Thymus (tissue), 11 donors: ENCODE data around the gene ZFHX3. TPM values are rescaled to one million over a fixed set of nuclear protein-coding genes. Genes with fewer than 3 reads are reported as not detected.

Source experiments
- DNase-seq, 9 donors: peaks; one replicate each; pipeline ENCODE4 v3.0.0-alpha.2; 2013; ENCODE audit warnings: low spot score in 9 of 9, low read depth in 6 of 9, missing footprints in 1 of 9
- H3K27ac ChIP-seq, 2 donors: one replicate each; pipeline ENCODE4 v1.5.1; 2013; ENCODE audit warnings: control low read depth in 1 of 2, low read depth in 1 of 2, low read length in 1 of 2, mild to moderate bottlenecking in 1 of 2, moderate library complexity in 1 of 2
- H3K27me3 ChIP-seq, 2 donors: one replicate each; pipeline ENCODE4 v1.5.1; 2013; ENCODE audit warnings: low read length in 1 of 2; ENCODE audit not compliant: control insufficient read depth in 2 of 2, insufficient read depth in 1 of 2
- H3K36me3 ChIP-seq, 2 donors: one replicate each; pipeline ENCODE4 v1.5.1; 2013; ENCODE audit warnings: low read length in 1 of 2, mild to moderate bottlenecking in 1 of 2, moderate library complexity in 1 of 2; ENCODE audit not compliant: control insufficient read depth in 2 of 2, insufficient read depth in 2 of 2
- H3K4me1 ChIP-seq, 2 donors: one replicate each; pipeline ENCODE4 v1.5.1; 2013; ENCODE audit warnings: low read length in 2 of 2; ENCODE audit not compliant: control insufficient read depth in 2 of 2, insufficient read depth in 2 of 2
- H3K4me3 ChIP-seq, 2 donors: one replicate each; pipeline ENCODE4 v1.5.1; 2013; ENCODE audit warnings: low read length in 2 of 2, control low read depth in 1 of 2, mild to moderate bottlenecking in 1 of 2
- H3K9me3 ChIP-seq, 2 donors: one replicate each; pipeline ENCODE4 v1.5.1; 2013; ENCODE audit warnings: low read length in 1 of 2, mild to moderate bottlenecking in 1 of 2; ENCODE audit not compliant: control insufficient read depth in 2 of 2, insufficient read depth in 1 of 2
- WGBS: extraction: QIAGEN DNeasy Blood & Tissue Kit; methylation state at CpG from one replicate; pipeline ENCODE4 v1.1.7; 2013; 5-methylcytosine and 5-hydroxymethylcytosine counted together
- polyA plus RNA-seq: library from polyadenylated mRNA; stranded (reverse); fragments of 200-250 nt; gene quantifications from one replicate; pipeline ENCODE4 v1.2.3, GENCODE V29; 2013
- total RNA-seq: library from RNA; stranded (reverse); fragments of 120-200 nt; gene quantifications from one replicate; pipeline ENCODE4 v1.2.4, GENCODE V29; 2013
- donor health status: healthy.

Gene ZFHX3
- total and polyA plus RNA-seq, 2 donors: 0.90 to 1.9 TPM

DNA sequence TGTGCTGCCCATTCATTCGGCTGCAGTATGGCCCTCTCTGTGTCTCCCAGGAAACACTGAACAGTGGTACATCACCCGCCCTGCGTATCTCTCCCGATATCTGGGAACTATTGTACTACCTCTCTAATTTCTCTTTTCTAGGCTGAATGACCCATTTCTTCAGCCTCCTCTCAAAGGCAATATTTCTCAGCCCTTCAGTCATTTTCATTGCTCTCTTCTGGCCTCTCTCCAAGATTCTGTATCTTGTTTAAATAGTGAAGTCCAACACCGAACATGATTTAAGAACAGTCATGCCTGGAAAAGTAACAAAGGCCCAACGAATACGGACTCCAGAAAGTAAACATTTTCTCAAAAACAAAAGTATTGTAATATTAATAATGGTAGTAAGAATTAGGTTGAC lies 220.1 kb downstream of the ZFHX3 start:
- no peaks in the 10 kb centered on the region for H3K27me3 ChIP-seq
- WGBS: 98% methylated on average over 7 of the region's 7 CpGs
- no peaks in the 10 kb centered on the region for H3K36me3 ChIP-seq
- no peaks in the 10 kb centered on the region for H3K9me3 ChIP-seq
- no peak overlapping the region for H3K27ac ChIP-seq
- no peak for DNase-seq
- no peaks in the 10 kb centered on the region for H3K4me1 ChIP-seq
- no peak overlapping the region for H3K4me3 ChIP-seq

DNA sequence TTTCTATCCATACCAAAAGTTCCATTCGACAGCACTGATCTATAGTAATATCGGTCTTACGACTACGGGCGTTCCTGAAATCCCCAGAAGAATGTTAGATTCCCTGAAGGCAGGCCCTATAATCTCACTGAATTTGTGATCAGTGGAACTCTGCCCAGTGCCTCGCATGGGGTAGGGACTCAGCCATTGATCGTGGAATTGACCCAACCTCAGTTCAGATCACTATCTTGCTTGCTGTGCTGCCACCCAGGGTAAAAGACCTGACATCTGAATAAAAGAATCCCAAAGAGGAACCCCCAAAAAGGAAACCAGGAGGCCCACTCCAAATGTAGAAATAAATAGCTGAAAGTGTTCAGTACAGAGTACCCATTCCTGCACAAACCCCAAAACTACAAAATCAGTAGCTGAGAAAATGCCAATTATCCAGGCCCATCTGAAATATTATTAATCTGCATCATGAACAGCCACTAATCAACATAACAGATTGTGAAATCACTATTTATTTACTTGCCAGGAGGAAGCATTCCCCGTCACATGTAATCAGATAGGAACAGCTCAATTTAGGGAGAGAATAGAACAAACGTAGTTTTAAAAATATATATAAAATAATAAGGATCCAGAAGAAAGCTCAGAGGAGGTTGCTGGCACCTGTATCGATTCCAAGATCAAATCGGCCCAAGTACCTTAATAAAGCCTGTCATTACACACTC lies 221.9 kb downstream of the ZFHX3 start:
- Histone ChIP-seq H3K27me3 (no peaks in the 10 kb centered on the region), H3K4me3 (no peak overlapping the region), H3K36me3 (no peaks in the 10 kb centered on the region), H3K27ac (no peak overlapping the region), H3K9me3 (no peaks in the 10 kb centered on the region), H3K4me1 (no peaks in the 10 kb centered on the region)
- 97% methylated on average over 11 of the region's 11 CpGs for WGBS
- DNase-seq: no peak

DNA sequence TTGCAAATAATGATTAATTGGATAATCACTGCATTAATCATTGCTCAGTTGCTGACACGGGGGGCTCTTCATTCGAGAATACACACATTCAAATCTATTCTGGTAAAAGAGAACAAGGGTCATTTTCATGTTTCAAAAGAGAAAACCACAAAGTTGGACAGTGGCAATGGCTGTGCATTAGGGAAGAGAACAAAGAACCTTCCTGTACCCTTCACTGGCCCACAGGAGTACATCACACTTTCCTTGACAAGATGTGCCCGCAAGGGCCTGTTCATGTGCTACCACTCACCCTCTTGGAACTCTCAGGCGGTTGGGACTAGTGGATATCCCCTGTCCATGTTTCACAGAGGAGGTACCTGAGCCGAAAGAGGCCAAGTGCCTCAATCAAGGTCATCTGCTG lies 223.2 kb downstream of the ZFHX3 start:
- H3K9me3 ChIP-seq: no peaks in the 10 kb centered on the region
- DNase-seq: no peak
- H3K27me3 ChIP-seq: no peaks in the 10 kb centered on the region
- WGBS: 98% methylated on average over 5 of the region's 5 CpGs
- H3K4me3 ChIP-seq: no peak overlapping the region
- H3K4me1 ChIP-seq: no peaks in the 10 kb centered on the region
- H3K27ac ChIP-seq: no peak overlapping the region
- H3K36me3 ChIP-seq: no peaks in the 10 kb centered on the region

DNA sequence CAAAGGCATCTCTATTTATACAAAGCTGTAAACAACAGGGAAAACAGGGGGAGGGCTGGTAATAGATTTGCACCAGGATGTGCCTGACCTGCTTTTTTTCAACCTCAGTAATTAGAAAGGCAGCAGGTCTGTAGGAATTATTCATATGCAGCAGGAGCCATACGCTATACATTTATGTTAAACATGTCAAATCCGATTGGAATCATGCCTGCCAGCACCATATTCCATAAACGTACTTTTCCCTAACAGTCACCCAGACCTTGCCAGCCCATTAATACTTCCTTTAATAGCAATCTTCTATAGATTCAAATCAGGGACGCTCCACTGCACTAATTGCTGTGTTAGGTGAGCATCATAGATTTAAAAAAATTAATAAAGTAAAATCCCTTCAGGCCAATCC lies 223.9 kb downstream of the ZFHX3 start:
- 97% methylated on average over 4 of the region's 4 CpGs for WGBS
- no peaks in the 10 kb centered on the region for H3K4me1 ChIP-seq
- H3K9me3 ChIP-seq: no peaks in the 10 kb centered on the region
- no peak for DNase-seq
- H3K4me3 ChIP-seq: no peak overlapping the region
- no peaks in the 10 kb centered on the region for H3K36me3 ChIP-seq
- H3K27me3 ChIP-seq: no peaks in the 10 kb centered on the region
- no peak overlapping the region for H3K27ac ChIP-seq

DNA sequence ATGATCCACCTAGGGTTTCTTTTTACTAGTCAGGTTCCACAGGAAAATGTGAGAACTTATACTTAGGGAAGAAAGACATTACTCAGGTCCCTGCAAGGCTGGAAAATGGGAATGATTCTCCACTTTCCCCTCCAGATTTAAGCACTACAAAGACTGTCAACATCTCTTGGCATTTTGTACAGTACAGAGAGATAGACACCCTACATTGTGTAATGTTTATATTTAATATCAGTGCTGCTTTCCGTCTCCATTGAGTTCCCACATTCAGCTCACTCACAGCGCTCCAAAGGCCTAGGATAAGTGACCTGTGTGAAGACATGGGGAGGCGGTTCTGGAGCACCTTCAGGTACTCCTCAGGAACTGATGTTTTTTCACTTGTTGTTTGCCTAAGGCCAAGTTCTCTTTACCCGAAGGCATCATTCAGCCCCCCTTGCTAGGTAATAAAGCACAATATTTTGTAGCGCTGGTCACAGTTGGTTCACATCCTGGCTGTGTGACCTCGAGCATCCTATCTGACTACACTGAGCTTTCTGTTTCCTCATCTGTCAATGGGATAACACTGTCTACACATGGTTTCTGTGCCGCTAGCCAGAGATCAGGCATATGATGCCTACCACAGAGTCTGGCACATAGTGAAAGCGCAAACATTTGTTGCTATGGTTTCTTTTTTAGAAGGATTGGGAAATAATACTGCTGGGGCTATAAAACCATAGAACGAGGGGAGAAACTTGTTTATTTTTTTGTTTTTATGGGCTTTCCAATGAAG lies 226.6 kb downstream of the ZFHX3 start:
- no peaks in the 10 kb centered on the region for H3K4me1 ChIP-seq
- no peak overlapping the region for H3K27ac ChIP-seq
- DNase-seq: no peak
- H3K27me3 ChIP-seq: no peaks in the 10 kb centered on the region
- no peaks in the 10 kb centered on the region for H3K36me3 ChIP-seq
- WGBS: 96% methylated on average over 9 of the region's 9 CpGs
- no peaks in the 10 kb centered on the region for H3K9me3 ChIP-seq
- no peak overlapping the region for H3K4me3 ChIP-seq

DNA sequence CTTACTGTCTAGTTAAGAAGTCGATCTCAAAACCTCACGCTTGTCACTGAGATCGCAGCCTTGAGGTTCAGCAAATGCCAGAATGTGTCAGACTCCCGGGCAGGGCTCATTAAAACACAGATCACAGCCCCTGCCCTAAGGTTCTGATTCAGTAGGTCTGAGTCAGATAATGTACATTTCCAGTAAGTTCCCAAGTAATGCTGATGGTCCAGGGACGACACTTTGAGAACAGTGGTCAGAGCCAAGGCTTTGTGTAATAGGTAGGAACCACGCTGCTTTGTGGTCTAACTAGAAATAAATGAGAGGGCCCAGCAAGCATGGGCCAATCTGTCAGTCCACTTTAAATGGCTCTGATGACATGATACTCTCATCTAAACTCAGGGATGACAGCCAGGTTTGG lies 228.6 kb downstream of the ZFHX3 start:
- 96% methylated on average over 6 of the region's 6 CpGs for WGBS
- Histone ChIP-seq H3K4me3 (no peak overlapping the region), H3K36me3 (no peaks in the 10 kb centered on the region), H3K27me3 (no peaks in the 10 kb centered on the region), H3K27ac (no peak overlapping the region), H3K4me1 (no peaks in the 10 kb centered on the region), H3K9me3 (no peaks in the 10 kb centered on the region)
- DNase-seq: no peak

DNA sequence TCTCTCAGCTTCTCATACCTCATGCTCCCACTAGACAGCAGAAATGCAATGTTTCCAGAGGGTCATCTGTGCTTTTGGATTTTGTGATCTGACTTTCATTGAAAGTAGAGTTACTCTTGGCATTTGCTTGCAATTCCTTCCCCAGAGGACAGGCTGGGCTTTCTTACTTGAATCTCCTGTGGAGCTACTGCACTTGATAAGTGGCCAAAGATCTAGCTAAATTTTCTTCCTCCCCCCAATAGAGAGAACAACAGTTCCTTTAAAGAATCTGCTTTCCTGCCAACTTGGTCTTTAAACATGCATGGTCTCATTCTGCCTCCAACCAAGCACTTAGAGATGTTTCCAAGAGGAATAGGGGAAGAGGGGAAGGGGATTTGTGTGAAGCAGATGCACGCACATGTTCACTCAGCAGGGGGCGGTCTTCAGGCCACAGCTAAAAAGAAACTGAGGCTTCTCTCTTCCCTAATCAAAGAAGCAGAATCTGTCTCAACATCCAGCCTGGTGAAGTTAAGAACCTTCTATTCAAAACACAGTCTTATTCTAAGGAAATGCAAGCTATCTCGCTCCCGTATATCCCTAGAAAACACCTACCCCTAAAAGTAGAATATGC lies 229.6 kb downstream of the ZFHX3 start:
- 98% methylated on average over 4 of the region's 4 CpGs for WGBS
- H3K27me3 ChIP-seq: no peaks in the 10 kb centered on the region
- DNase-seq: no peak
- no peaks in the 10 kb centered on the region for H3K36me3 ChIP-seq
- no peak overlapping the region for H3K27ac ChIP-seq
- H3K9me3 ChIP-seq: no peaks in the 10 kb centered on the region
- no peak overlapping the region for H3K4me3 ChIP-seq
- no peaks in the 10 kb centered on the region for H3K4me1 ChIP-seq

DNA sequence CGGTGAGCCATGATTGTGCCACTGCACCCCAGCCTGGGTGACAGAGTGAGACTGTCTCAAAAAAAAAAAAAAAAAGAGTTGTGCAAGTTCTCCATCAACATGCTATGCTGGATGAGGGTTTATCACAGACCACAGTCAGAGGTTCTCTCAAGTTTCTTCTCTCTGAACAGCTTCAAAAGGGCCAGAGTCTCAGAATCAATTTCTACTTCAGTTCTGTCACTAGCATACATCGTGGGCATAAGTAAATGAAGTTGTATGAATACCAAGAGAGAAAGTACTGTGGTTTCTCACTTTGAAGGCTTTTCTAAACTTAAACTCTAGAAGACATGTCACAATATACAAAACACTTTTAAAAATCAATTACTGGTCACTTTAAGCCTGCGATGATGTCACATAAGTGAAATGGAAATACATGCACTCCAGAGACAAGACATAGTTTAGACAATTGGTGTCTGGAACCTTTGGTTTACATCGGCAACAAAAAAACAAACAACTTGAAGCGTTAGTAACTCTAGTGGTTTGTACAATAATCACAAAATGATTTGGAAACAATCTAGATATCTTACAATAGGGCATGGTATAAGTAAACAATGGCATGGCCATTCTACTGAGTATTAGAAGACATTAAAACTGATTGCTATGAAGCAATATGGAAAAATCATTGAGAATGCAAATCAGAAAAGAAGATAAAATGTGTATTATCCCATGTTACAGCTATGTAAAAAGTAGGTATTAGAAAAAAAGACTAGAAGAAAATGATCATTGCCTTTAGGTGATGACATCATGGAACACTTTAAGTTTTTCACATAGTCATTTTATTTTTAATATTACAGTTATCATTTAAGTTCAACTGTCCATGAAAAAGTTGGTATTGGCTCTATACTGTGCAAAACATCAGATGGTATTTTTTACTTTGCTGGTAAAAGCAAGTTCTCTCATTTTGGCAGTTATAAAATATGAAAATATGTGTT lies 232.3 kb downstream of the ZFHX3 start:
- no peak for DNase-seq
- Histone ChIP-seq H3K36me3 (no peaks in the 10 kb centered on the region), H3K4me3 (no peak overlapping the region), H3K4me1 (no peaks in the 10 kb centered on the region), H3K9me3 (no peaks in the 10 kb centered on the region), H3K27ac (no peak overlapping the region), H3K27me3 (no peaks in the 10 kb centered on the region)
- 97% methylated on average over 5 of the region's 5 CpGs for WGBS
